Right kidney (tissue), 9 donors: ENCODE results near the gene ARL2BP.
A peak's percentile ranks its signal among the peaks of the same experiment; 100 is the strongest.
"Not testable (repeated sequence)": the region's sequence is repeated elsewhere in the genome, so short reads cannot be mapped to it uniquely, and the experiment has no call there.

ENCODE experiments used
- DNase-seq: peaks from one replicate; pipeline ENCODE4 v3.0.0-alpha.2; 2016
- long read RNA-seq, 8 donors: transcript quantifications; one replicate each; lab custom pipeline, GENCODE V29; 2026

The ARL2BP gene
- long read RNA-seq, donor 1, transcript ARL2BP-201 (6 exons, 2,130 nt) = major isoform, 22 of 22 reads
- long read RNA-seq, donor 1, partial matches to known transcripts = 0 of 22 reads
- long read RNA-seq, donor 1, other reads (novel, unspliced or antisense) = 0 of 22 reads
- long read RNA-seq, donor 2, transcript ARL2BP-201 (6 exons, 2,130 nt) = major isoform, 12 of 28 reads
- long read RNA-seq, donor 2, partial matches to known transcripts = 16 of 28 reads
- long read RNA-seq, donor 2, other reads (novel, unspliced or antisense) = 0 of 28 reads
- long read RNA-seq, donor 3, transcript ARL2BP-201 (6 exons, 2,130 nt) = major isoform, 16 of 16 reads
- long read RNA-seq, donor 3, partial matches to known transcripts = 0 of 16 reads
- long read RNA-seq, donor 3, other reads (novel, unspliced or antisense) = 0 of 16 reads
- long read RNA-seq, donor 4, transcript ARL2BP-201 (6 exons, 2,130 nt) = major isoform, 24 of 24 reads
- long read RNA-seq, donor 4, partial matches to known transcripts = 0 of 24 reads
- long read RNA-seq, donor 4, other reads (novel, unspliced or antisense) = 0 of 24 reads
- long read RNA-seq, donor 5, transcript ARL2BP-201 (6 exons, 2,130 nt) = major isoform, 26 of 26 reads
- long read RNA-seq, donor 5, partial matches to known transcripts = 0 of 26 reads
- long read RNA-seq, donor 5, other reads (novel, unspliced or antisense) = 0 of 26 reads
- long read RNA-seq, donor 6, transcript ARL2BP-201 (6 exons, 2,130 nt) = major isoform, 27 of 43 reads
- long read RNA-seq, donor 6, partial matches to known transcripts = 16 of 43 reads
- long read RNA-seq, donor 6, other reads (novel, unspliced or antisense) = 0 of 43 reads
- long read RNA-seq, donor 7 = 0 reads
- long read RNA-seq, donor 8, transcript ARL2BP-201 (6 exons, 2,130 nt) = major isoform, 24 of 24 reads
- long read RNA-seq, donor 8, partial matches to known transcripts = 0 of 24 reads
- long read RNA-seq, donor 8, other reads (novel, unspliced or antisense) = 0 of 24 reads

DNA sequence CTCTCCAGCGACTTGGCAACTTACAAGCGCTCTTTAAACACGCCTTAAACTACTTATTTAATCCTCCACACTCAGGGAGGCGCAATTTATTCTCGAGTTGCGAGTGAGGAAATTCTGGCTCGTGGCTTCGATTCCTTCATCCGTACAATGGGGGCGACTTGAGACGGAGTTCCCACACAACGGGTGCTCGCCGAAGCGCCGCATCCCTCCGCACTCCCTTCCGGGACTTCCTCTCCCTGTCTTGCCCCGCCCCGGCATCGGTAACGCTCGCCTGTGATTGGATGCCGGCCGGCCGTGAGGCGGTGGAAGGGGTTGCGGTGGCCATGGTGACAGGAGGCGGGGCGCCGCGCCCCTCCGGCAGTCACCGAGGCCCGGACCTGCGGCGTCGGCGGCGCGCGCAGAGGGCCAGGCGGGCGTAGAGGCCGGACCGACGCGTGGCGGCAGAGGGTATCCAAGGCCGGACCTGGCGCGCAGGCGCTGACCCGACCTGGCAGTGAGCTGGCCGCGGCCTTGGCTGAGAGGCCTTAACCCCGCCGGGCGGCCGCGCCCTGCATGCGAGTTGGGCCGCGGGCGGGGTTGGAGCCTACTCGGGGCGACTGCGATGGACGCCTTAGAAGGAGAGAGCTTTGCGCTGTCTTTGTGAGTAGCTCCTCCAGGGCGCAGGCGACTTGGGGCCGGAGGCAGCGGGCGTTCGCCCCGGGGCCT, at the start of gene ARL2BP:
Gene ARL2BP (plus strand): TSS at position 493 of the 705 bp plus-strand sequence. CDS start 109 bp downstream, at position 602.
- DNase-seq = peak; percentile 97

DNA sequence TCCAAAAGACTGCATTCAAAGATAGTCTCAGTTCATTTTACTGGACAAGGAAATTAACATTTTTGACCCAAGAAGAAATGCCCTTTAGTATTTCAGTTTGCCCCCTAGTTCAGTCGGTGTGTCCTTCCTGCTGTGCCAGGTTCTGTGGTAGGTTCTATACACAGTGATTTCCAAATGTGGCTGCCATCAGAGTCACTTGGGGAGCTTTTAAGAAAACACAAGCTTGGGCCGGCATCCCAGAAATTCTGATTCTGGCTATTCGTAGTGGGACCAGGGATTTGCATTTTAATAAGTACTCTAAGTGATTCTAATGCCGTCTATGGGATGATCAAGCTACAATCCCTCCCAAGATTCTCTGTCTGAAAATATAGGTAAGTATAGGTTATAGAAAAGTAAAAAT, 48.8 kb upstream of the ARL2BP start:
- DNase-seq = no peak

GRCh38 chr16:57196753-57197152, 48.3 kb upstream of the ARL2BP start:
- DNase-seq = no peak

DNA sequence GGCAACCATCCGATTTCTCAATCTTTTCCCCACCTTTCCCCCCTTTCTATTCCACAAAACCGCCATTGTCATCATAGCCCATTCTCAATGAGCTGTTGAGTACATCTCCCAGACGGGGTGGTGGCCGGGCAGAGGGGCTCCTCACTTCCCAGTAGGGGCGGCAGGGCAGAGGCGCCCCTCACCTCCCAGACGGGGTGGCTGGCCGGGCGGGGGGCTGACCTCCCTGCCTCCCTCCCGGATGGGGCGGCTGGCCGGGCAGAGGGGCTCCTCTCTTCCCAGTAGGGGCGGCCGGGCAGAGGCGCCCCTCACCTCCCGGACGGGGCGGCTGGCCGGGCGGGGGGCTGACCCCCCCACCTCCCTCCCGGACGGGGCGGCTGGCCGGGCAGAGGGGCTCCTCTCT, 44.7 kb upstream of the ARL2BP start:
- DNase-seq = not testable (repeated sequence)

GRCh38 chr16:57200926-57201325, 44.1 kb upstream of the ARL2BP start:
- DNase-seq = not testable (repeated sequence)

- DNase-seq = no peak
Measured at GRCh38 chr16:57202095-57202886, 42.8 kb upstream of the ARL2BP start.

DNA sequence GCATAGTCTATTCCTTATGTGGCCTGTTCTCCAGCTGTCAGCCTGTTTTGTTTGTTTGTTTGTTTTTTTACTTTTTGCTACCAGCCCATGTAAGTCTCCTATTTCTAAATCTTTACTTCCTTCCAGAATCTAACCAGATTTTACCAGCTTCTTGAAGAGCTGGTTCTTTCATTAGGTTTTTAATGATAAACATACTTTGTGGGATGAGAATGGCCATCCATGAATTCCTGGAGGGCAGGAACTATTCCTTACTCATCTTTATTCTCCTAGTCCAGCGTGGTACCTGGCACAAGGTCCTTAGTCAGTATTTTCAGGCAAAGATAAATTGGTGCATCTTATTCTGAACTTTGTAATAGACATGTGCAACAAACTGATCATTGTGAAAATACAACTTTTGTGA, 41.6 kb upstream of the ARL2BP start:
- no peak for DNase-seq

- no peak for DNase-seq
Measured at GRCh38 chr16:57204675-57205074, 40.4 kb upstream of the ARL2BP start.

- DNase-seq = no peak
Measured at GRCh38 chr16:57208926-57209325, 36.1 kb upstream of the ARL2BP start.

DNA sequence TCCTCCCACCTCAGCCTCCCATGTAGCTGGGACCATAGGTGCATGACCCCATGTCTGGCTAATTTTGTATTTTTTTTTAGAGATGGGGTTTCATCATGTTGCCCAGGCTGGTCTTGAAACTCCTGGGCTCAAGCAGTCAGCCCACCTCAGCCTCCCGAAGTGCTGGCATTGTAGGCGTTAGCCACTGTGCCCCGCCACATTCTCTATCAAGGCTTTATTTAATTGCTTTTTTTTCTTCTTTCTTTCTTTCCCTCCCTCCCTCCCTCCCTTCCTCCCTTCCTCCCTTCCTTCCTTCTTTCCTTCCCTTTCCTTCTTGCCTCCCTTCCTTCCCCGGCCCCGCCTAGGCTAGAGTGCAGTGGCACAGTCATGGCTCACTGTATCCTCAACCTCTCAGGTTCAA, 35.3 kb upstream of the ARL2BP start:
- DNase-seq = no peak

DNA sequence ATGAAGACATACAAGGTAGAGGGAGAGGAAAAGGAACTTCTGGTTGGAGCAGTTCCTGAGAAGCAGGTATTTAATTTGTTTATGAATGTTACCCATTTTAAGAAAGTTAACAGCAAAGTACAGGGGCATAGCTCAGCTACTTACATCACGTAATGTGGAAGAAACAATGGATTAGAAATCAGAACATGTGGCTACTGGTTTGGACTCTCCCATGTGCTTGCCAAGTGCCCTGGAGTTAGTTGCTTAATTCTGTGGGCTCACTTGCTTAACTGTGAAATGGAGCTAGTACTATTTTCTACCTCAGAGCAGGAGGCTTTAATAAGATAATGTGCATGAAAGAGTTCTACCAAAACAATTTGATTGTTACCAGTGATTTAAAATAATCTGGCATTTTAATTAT, 31.6 kb upstream of the ARL2BP start:
- DNase-seq = no peak

DNA sequence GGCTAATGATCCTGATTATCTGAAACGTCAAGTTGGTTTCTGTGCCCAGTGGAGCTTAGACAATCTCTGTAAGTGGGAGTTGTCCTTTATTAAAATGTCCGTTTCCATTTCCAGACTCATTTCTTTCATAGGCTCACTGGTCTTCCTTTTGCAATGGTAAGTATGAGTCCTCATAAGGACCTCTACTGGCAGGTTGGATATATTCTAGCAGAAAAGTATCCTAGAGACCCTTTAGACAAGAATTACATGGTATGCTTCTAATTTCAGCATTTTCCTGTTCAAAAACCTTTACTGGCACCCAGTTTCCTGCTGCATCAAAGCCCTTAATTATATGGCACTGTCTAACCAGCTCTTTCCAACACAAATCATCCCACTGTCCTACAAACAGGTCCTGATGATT, 28.1 kb upstream of the ARL2BP start:
- DNase-seq = no peak

GRCh38 chr16:57223057-57223456, 22.0 kb upstream of the ARL2BP start:
- no peak for DNase-seq

- DNase-seq = no peak
Measured at GRCh38 chr16:57224651-57225335, 20.3 kb upstream of the ARL2BP start.

GRCh38 chr16:57225978-57226377, 19.1 kb upstream of the ARL2BP start:
- no peak for DNase-seq

- DNase-seq = no peak
Measured at GRCh38 chr16:57226701-57227621, 18.1 kb upstream of the ARL2BP start.

DNA sequence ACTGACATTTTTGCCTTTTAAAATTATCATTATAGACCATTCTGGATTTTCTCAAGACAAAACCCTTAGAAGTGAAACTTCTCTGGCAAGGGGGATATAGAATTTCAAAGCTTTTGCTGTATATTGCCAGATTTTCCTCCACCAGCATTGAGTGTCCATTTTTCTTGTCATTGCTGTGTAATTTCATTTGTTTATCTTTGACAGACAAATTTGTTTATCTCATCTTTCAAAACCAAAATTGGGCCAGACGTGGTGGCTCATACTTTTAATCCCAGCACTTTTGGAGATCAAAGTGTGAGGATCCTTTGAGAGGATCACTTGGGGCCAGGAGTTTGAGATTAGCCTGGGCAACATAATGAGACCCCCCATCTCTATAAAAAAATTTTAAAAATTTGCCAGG, 16.0 kb upstream of the ARL2BP start:
- no peak for DNase-seq

DNA sequence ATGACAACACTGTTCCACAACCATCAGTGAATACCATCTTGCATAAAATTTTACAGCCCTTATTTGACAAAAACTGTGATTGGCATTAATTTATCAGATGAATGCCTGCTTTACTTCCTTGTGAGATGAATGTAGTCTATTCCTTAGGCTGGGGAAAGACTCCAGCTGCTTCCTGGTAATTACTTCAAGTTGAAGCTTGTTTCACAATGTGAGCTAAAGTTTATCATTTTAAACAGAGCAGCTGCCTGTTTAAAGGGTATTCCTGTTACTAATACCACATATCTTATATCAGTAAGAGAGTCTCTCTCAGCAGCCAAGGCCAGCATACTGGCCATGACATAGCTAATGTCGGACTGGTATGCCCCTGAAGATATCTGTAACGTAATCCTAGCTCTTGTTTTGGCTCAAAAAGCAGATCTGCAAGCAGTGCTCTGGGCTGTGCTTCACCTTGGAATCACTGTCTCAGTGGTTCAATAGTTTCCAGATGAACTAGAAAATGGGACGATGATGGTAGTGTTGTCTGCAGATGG, 13.2 kb upstream of the ARL2BP start:
- no peak for DNase-seq

DNA sequence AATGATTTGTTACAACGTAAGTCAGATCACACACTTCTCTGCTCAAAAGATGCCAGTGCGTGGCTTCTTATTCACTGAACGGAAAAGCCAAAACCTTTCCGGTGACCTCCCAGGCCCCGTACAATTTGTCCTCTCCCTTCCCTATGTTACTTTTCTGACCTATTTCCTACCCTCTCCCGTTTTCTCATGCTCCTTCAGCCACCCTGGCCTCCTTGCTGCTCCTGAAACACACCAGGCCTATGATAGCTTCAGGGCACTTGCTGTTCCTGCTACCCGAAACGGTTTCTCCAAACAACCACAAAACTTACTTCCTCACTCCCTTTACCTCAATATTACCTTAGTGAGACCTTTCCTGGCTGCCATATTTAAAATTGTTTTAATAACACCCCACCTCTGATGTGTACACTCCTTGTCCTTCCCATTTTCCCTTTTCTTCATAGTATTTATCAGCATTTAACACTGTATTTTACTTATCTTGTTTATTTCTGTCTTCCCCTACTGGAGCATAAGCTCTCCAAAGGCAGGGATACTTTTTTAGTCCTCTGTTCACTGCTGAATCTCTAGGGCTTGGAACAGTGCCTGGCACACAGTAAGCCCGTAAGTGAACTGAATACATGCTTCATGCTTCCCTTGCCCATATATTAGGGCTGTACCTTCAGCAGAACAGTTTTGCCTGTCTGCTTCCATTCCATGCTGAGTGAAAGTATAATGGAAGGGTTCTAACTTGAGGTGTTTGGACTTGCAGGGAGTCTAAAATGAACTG, 10.9 kb upstream of the ARL2BP start:
- no peak for DNase-seq
